Raji (cell line): ENCODE data around the gene FILIP1.

Source experiments
- POLR2A ChIP-seq: IDR thresholded peaks from 2 replicates; pipeline ENCODE4 v1.6.1; 2011; ENCODE audit warnings: low read depth, low read length, control low read depth; ENCODE audit not compliant: insufficient read depth

Gene FILIP1

GRCh38 chr6:75386050-75386770 is 107.4 kb downstream of the FILIP1 start:
- TF ChIP-seq POLR2A, result no peak

DNA sequence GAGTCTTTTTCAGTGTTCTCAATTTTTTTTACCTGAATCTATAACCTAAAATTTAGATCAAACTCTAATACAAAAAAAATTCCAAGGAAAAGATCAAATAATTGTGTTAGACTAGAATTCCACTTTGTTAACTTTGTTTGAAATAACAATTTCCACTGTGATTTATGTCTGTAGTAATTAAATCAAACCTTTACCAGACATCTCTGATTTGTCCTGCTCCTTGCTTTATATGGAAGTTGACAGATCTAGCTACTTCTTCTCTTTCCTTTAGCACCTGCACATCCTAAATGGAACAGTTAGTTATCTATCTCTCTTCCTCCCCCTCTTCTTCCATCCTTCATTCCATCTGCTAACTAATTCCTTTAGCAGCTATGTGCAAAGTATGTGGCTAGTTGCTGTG is 109.5 kb downstream of the FILIP1 start:
- no peak for TF ChIP-seq POLR2A

DNA sequence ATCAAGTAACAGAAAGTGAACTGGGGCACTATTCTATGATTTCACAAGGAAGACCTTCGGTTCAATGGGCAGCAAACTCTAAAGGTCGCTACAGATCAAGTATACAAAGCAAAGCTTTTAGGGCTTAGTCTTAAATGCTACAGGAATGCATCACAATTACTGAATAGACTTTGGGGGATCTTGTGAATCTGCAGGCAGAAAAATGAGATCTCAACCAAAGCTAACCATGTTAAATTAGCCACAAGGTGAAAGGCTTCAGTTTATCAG is 111.0 kb downstream of the FILIP1 start:
- TF ChIP-seq POLR2A, result no peak

DNA sequence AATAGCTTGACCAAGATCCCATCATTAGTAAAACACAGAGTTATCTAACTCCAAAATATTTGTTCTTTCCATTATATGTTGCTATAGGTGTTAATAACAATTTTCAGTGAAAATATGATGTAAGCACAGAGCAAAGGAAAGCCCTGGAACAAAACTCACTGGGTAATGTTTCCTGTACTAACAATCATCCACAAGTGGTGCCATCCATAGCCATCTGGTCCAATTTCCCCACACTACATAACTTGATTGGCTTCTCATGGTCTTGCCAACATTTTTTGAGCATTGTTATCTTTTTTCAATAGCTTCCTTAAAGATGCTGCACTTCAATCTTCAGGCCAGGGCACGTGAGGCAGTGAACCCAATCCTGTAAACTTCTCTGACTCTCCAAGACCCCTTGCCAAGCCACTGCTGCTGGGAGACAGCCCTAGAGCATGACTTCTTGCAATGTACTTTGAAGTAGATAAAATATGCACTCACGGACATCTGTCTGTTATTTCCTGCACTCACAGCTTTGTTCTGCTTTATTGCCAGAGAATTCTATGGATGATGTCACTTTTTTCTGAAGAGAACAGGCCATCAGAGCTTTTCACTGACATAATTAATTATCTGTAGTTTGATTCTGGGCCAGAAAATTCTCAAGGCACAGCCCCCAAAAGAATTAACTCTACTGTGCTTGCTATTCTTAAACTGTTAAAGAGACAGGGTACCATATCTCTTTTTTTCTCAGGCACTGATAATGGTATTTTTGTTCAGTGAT is 111.5 kb downstream of the FILIP1 start:
- TF ChIP-seq POLR2A, result no peak

- TF ChIP-seq POLR2A, result no peak
Measured at GRCh38 chr6:75379536-75379935, 114.1 kb downstream of the FILIP1 start.

GRCh38 chr6:75378101-75378500 is 115.5 kb downstream of the FILIP1 start:
- TF ChIP-seq POLR2A, result no peak

DNA sequence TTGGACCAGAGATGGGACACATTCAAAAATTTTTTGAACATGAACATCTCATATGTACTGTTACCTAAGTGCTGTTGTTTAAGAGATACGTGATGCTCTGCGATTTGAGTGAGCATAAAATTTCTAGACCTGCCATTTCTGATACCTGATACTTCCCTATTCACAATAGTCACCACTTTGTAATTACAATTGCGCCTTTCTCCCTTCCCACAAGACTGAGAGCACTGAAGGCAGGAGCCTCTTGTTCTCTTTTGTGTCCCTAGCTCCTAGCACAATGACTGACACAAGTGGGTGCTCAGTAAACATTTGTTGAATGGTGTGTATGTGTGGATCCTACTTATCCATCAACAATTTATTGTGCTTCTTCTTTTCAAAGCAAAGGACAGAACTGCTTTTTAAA is 116.2 kb downstream of the FILIP1 start:
- no peak for TF ChIP-seq POLR2A

DNA sequence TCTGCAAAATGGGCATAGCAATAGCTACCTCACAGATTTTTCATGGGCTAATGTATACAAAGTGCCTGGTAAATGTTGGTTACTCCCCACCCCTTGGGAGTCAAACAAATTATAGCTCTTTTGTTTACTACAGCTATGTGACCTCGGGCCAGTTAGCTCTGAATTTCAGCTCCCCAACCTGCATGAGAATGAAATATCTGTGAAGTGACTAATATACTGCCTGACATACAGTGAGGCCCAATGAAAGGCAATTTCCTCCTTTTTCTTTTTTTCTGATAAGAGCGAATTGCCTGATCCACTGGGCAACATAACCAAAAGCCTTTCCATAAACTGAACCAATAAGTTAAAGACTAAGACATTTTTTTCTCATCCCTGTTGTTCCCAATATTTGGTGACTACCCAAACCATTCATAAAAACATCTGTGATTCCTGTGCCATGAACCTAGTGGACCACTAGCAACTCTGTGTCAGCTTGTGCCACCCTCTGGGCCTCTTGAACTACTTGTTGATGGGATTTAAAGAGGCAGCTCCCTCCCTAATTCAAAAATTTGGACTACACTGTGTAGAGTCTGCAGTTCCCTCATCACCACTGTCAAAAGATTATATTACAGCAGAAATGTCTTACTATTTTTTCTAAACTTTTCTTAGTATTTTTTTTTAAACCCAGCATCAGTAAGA is 117.1 kb downstream of the FILIP1 start:
- TF ChIP-seq POLR2A, result no peak

DNA sequence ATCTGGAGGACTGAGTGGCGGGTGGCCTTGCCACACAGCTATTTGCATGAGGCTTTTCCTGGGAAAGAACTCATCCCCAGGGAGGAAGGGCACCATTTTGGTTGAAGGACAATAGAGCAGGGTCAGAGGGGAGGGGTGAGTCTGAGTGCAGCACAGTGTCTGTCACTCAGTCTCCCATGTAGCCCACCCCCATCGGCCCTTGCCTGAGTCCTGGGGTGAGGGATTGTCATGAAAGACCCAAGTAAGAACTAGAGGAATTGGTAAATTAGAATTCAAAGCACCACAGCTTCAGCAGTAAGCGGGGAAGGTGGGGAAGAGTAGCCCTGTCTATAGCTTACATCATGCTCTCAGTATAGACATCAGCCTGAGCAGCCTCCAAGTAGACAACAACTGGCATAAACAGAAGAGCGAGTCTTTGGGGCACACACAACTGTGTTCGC is 118.6 kb downstream of the FILIP1 start:
- TF ChIP-seq POLR2A, result no peak

DNA sequence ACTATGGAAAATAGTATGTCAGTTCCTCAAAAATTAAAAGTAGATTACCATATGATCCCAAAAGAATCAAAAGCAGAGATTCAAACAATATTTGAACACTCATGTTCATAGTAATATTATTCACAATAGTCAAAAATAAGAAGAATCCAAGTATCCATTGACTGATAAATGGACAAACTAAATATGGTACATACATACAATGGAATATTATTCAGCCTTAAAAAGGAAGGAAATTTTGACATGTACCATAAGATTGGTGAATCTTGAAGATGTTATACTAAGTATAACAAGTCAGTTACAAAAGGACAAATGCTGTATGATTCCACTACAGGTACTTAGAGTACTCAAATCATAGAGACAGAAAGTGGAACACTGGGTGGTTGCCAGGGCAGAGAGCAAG is 120.7 kb downstream of the FILIP1 start:
- TF ChIP-seq POLR2A, result no peak

DNA sequence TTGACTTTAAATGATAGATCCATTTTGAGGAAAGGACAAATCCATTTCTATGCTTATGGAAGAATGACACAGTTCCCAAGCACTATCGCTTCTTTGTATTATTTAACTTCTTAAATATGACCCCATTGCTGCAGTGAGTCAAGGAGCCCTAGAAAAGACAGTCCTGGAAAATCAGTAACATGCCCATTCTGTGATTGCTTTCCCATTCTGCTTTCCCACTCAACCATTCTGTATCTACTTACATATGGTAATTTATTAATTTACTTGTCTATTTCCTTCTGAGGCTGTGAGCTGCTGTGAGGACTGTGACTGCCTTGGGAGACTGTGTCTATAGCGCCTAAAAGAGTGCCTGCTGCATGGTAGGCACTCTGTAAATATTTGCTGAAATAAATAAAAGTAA is 123.6 kb downstream of the FILIP1 start:
- TF ChIP-seq POLR2A, result no peak

DNA sequence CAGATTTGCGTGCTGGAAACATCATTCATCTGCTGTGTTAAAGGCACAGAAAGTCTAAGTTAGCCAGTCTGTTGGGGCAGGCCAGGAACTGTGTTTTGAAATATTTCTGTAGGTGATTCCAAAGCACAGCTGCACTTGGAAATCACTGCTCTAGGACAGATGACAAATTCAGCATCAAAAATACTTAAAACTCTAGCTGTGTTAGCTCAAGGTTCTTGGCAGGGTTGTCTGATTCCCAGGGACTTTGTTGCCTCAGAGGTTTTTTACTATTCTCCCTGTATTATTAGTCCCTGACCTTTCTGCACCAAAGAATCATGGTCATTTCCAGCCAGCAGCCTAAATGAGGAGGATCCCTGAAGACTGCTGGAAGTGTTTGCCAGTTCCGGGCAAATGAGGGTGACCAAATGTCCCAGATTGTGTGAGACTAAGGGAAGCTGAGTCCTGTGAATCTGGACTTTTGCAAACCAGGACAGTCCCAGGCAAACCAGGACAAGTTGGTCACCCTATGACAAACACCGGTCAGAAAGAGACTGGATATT is 124.7 kb downstream of the FILIP1 start:
- no peak for TF ChIP-seq POLR2A

DNA sequence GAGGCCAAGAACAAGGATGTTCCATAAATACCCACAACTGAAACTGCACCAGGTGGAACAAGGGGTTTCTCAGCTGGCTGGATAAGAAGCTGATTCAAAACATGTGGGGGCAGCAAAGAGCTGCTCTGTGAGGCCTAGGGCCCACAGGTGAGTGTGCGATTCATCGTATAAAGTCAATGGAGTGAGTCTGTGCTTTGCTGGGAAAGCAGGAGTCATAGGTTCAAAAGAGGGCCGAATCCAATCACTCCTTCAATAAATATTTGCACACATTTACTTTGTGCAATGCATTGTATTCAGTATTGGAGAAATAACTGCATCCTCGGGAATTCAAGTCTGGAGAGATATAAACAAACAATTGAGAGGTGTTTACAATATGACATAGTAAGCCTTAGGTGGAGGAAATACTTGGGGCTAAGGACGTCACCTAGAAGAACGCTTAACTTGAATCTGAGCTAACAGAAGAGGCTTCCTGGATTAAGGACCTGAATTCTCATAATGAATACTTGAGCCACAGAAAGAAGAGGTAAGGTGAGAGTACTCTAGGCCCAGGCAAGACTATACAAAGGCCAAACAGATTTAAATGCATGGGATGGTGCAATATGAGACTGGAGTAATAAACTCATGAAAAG is 125.3 kb downstream of the FILIP1 start:
- no peak for TF ChIP-seq POLR2A

DNA sequence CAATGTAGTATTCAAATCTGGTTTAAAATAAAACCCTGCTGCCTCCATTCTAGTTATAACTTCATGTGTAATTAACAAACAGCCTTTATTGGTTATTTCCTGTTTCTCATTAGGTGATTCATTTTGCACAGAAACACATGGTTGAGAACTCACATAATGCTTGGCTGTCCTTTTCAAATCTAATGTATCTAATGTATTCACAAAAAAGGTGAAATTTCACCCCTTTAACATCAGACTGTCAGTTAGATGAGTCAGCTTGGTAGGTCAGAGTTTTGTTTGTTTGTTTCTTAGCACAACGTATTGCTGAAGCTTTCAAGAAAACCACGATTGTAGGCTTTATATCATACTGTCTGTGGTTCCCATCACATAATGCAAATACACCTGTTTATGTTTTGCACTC is 130.3 kb downstream of the FILIP1 start:
- TF ChIP-seq POLR2A, result no peak

- TF ChIP-seq POLR2A, result no peak
Measured at GRCh38 chr6:75353644-75354043, 140.0 kb downstream of the FILIP1 start.
